Spinal cord (tissue), 10 donors: Measurements from ENCODE around the gene FUT1. TPM values are rescaled to one million over a fixed set of nuclear protein-coding genes. Genes with fewer than 3 reads are reported as not detected.

Experiments used
- DNase-seq, 6 donors: peaks; one replicate each; pipeline versions ENCODE4 v3.0.0 to v3.0.0-alpha.2; 2013 to 2015; ENCODE audit warnings: low spot score in 6 of 6, low read depth in 4 of 6
- H3K27ac ChIP-seq: one replicate; pipeline ENCODE4 v1.5.1; 2013; ENCODE audit warnings: low read depth, low read length, control low read depth
- H3K27me3 ChIP-seq: one replicate; pipeline ENCODE4 v1.6.1; 2013; ENCODE audit warnings: low read length; ENCODE audit not compliant: control insufficient read depth, insufficient read depth
- H3K36me3 ChIP-seq: one replicate; pipeline ENCODE4 v1.6.1; 2013; ENCODE audit warnings: low read length; ENCODE audit not compliant: control insufficient read depth, insufficient read depth
- H3K4me1 ChIP-seq: one replicate; pipeline ENCODE4 v1.6.1; 2013; ENCODE audit warnings: low read length; ENCODE audit not compliant: control insufficient read depth, insufficient read depth
- H3K4me3 ChIP-seq: one replicate; pipeline ENCODE4 v1.5.1; 2013; ENCODE audit warnings: low read depth, low read length, control low read depth
- H3K9me3 ChIP-seq: one replicate; pipeline ENCODE4 v1.6.1; 2013; ENCODE audit warnings: low read length; ENCODE audit not compliant: control insufficient read depth, insufficient read depth
- WGBS: methylation state at CpG from one replicate; pipeline ENCODE4 v1.1.5; 2013; ENCODE audit warnings: missing lambda C conversion rate; ENCODE audit not compliant: insufficient coverage; 5-methylcytosine and 5-hydroxymethylcytosine counted together
- polyA plus RNA-seq, 2 donors: library from polyadenylated mRNA; unstranded; fragments of 120-200 nt; gene quantifications; one replicate each; pipeline ENCODE4 v1.2.1, GENCODE V29; 2013; ENCODE audit not compliant: insufficient read length in 2 of 2
- total RNA-seq, 2 donors: library from RNA; depleted of rRNA in 1 of 2; stranded (reverse); fragments of 120-200 nt in 1 of 2; fragments of >200 nt in 1 of 2; gene quantifications; one replicate each; pipeline versions ENCODE4 v1.2.3 to v1.2.4, GENCODE V29; 2013 to 2014
- donor health status: healthy.

Gene FUT1
- total and polyA plus RNA-seq, 4 donors, result 1.9 to 4.4 (median 3.2) TPM

GRCh38 chr19:48734625-48735024 lies 17.8 kb downstream of the FUT1 start:
- Histone ChIP-seq H3K27ac (no peak overlapping the region), H3K9me3 (no peaks in the 10 kb centered on the region), H3K27me3 (peaks cover 7% of the 10 kb centered on the region), H3K4me3 (no peak overlapping the region), H3K4me1 (peaks cover 13% of the 10 kb centered on the region), H3K36me3 (peaks cover 3% of the 10 kb centered on the region)
- DNase-seq, result no peak
- 100% methylated on average over 6 of the region's 9 CpGs for WGBS

GRCh38 chr19:48731452-48731851 lies 21.0 kb downstream of the FUT1 start:
- Histone ChIP-seq H3K27me3 (peaks cover 7% of the 10 kb centered on the region), H3K9me3 (no peaks in the 10 kb centered on the region), H3K27ac (no peak overlapping the region), H3K36me3 (peaks cover 6% of the 10 kb centered on the region), H3K4me1 (peaks cover 6% of the 10 kb centered on the region), H3K4me3 (no peak overlapping the region)
- 90% methylated on average over 4 of the region's 4 CpGs for WGBS
- no peak for DNase-seq

- no peak for DNase-seq
- Histone ChIP-seq H3K9me3 (no peaks in the 10 kb centered on the region), H3K27me3 (no peaks in the 10 kb centered on the region), H3K4me1 (peaks cover 5% of the 10 kb centered on the region), H3K27ac (no peak overlapping the region), H3K4me3 (no peak overlapping the region), H3K36me3 (peaks cover 3% of the 10 kb centered on the region)
- WGBS, result 37% methylated on average over 70 of the region's 77 CpGs
These were observed 23.4 kb downstream of the FUT1 start for GRCh38 chr19:48728911-48729664.

- Histone ChIP-seq H3K9me3 (no peaks in the 10 kb centered on the region), H3K36me3 (peaks cover 5% of the 10 kb centered on the region), H3K27ac (no peak overlapping the region), H3K4me3 (no peak overlapping the region), H3K4me1 (peaks cover 8% of the 10 kb centered on the region), H3K27me3 (no peaks in the 10 kb centered on the region)
- DNase-seq, result no peak
- 100% methylated on average over 2 of the region's 2 CpGs for WGBS
These were observed 25.9 kb downstream of the FUT1 start for GRCh38 chr19:48726556-48726955.

- Histone ChIP-seq H3K4me3 (no peak overlapping the region), H3K9me3 (no peaks in the 10 kb centered on the region), H3K27me3 (no peaks in the 10 kb centered on the region), H3K4me1 (peaks cover 20% of the 10 kb centered on the region), H3K27ac (peak overlapping the region; percentile 92), H3K36me3 (peaks cover 5% of the 10 kb centered on the region)
- peak in 2 of 6 donors; percentile 84 to 89 for DNase-seq
- 56% methylated on average over 8 of the region's 11 CpGs for WGBS
These were observed 27.4 kb downstream of the FUT1 start for GRCh38 chr19:48724796-48725753.

- H3K27ac ChIP-seq, result no peak overlapping the region
- no peaks in the 10 kb centered on the region for H3K27me3 ChIP-seq
- H3K9me3 ChIP-seq, result no peaks in the 10 kb centered on the region
- no peak for DNase-seq
- no peak overlapping the region for H3K4me3 ChIP-seq
- H3K36me3 ChIP-seq, result peaks cover 5% of the 10 kb centered on the region
- H3K4me1 ChIP-seq, result peaks cover 33% of the 10 kb centered on the region
- 94% methylated on average over 10 of the region's 11 CpGs for WGBS
These were observed 30.2 kb downstream of the FUT1 start for GRCh38 chr19:48722196-48722708.

- peak; percentile 99 to 100 (median 99) for DNase-seq
- H3K4me1 ChIP-seq, result peaks cover 47% of the 10 kb centered on the region
- H3K27ac ChIP-seq, result peak overlapping the region; percentile 98
- 3% methylated on average over 35 of the region's 42 CpGs for WGBS
- peak overlapping the region; percentile 87 for H3K4me3 ChIP-seq
- no peaks in the 10 kb centered on the region for H3K27me3 ChIP-seq
- H3K36me3 ChIP-seq, result peaks cover 2% of the 10 kb centered on the region
- H3K9me3 ChIP-seq, result no peaks in the 10 kb centered on the region
These were observed 31.7 kb downstream of the FUT1 start for GRCh38 chr19:48720613-48721296.

GRCh38 chr19:48720251-48720612 lies 32.2 kb downstream of the FUT1 start:
- peak overlapping the region; percentile 98 for H3K27ac ChIP-seq

More at GRCh38 chr19:48720251-48720612, 32.2 kb downstream of the FUT1 start:
- no peaks in the 10 kb centered on the region for H3K27me3 ChIP-seq
- no peak for DNase-seq
- WGBS, result 21% methylated on average over 11 of the region's 12 CpGs
- peaks cover 53% of the 10 kb centered on the region for H3K4me1 ChIP-seq
- peak overlapping the region; percentile 87 for H3K4me3 ChIP-seq
- peaks cover 2% of the 10 kb centered on the region for H3K36me3 ChIP-seq
- H3K9me3 ChIP-seq, result no peaks in the 10 kb centered on the region
